Thyroid gland (tissue), 4 donors: ENCODE data around the gene SCLY. TPM values are rescaled to one million over a fixed set of nuclear protein-coding genes. Genes with fewer than 3 reads are reported as not detected.

Experiments
- DNase-seq, 2 donors: peaks; one replicate each; pipeline ENCODE4 v3.0.0-alpha.2; 2019
- H3K27ac ChIP-seq, 3 donors: fragments of 200-600 bp; sonication (generic); 1 replicate in 2 of 3; 2 replicates in 1 of 3; pipeline ENCODE4 v1.5.1; 2016 to 2019; ENCODE audit warnings: mild to moderate bottlenecking in 1 of 3, moderate library complexity in 1 of 3
- H3K27me3 ChIP-seq: fragments of 200-600 bp; sonication (generic); one replicate; pipeline ENCODE4 v1.5.1; 2019
- H3K36me3 ChIP-seq, 2 donors: fragments of 200-600 bp; sonication (generic); one replicate each; pipeline ENCODE4 v1.5.1; 2016 to 2019
- H3K4me1 ChIP-seq, 2 donors: fragments of 200-600 bp; sonication (generic); one replicate each; pipeline ENCODE4 v1.5.1; 2017 to 2019
- H3K4me3 ChIP-seq, 3 donors: fragments of 200-600 bp; sonication (generic); replicated peaks in 1 of 3; 1 replicate in 2 of 3; 2 replicates in 1 of 3; pipeline ENCODE4 v1.5.1; 2016; ENCODE audit warnings: mild to moderate bottlenecking in 1 of 3
- H3K9me3 ChIP-seq: fragments of 200-600 bp; sonication (generic); one replicate; pipeline ENCODE4 v1.5.1; 2017
- POLR2A ChIP-seq, 2 donors: fragments of 450-650 bp; IDR thresholded peaks; one replicate each; pipeline ENCODE4 v1.6.1; 2017; ENCODE audit warnings: antibody characterized with exemption in 2 of 2, mild to moderate bottlenecking in 2 of 2, moderate library complexity in 1 of 2
- WGBS, 2 donors: methylation state at CpG; one replicate each; pipeline ENCODE4 v1.1.5; 2017; 5-methylcytosine and 5-hydroxymethylcytosine counted together
- intact Hi-C: fragments of 100-400 bp; cut with DNase I; formaldehyde crosslinking; loops from one replicate; pipeline ENCODE4 v1.15.1; 2023
- total RNA-seq, 4 donors: library from RNA; depleted of rRNA; stranded (reverse); fragments of >200 nt; gene quantifications; one replicate each; pipeline ENCODE4 v1.2.3, GENCODE V29; 2016
- TF ChIP-seq, protein P1 (sequence below), 6 experiments: fragments of 200-600 bp in 3 of 6; fragments of 450-650 bp in 3 of 6; sonication (generic) in 3 of 6; IDR thresholded peaks; one replicate each; pipeline ENCODE4 v1.5.1; 2016 to 2019; ENCODE audit warnings: antibody characterized with exemption in 6 of 6, mild to moderate bottlenecking in 2 of 6, inconsistent platforms in 1 of 6, moderate library complexity in 1 of 6

SCLY gene
- total RNA-seq, 4 donors from 2014 or later: 21.8 to 48.2 (median 31.0) TPM

DNA sequence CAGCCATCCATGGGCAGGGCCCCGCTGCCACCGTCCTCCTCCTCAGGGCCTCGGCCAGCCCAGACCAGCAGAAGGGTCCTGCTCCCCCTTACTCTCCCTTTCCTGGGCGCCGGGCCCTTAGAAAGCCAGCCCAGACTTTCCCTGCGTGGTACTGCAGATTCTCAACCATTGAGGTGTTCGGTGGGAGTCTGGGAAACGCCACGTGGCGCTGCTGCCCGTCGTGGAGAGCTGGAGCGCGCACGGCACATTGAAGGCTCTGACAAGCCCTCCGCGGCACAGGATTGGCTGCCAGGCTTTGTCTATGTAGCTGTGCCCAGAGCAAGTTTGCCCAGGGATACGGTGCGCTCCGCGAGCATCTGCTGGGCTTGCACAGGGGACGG is 67.2 kb downstream of the SCLY start:
- WGBS, 2 donors: 92 to 94% methylated on average over 21 to 22 of the region's 22 CpGs
- Histone ChIP-seq H3K27ac (no peak overlapping the region), H3K36me3 (no peaks in the 10 kb centered on the region), H3K4me1 (peaks cover 0 to 5% of the 10 kb centered on the region in 2 donors), H3K4me3 (no peak overlapping the region), H3K27me3 (no peaks in the 10 kb centered on the region), H3K9me3 (no peaks in the 10 kb centered on the region)
- no peak for DNase-seq
- TF ChIP-seq, protein P1, sequence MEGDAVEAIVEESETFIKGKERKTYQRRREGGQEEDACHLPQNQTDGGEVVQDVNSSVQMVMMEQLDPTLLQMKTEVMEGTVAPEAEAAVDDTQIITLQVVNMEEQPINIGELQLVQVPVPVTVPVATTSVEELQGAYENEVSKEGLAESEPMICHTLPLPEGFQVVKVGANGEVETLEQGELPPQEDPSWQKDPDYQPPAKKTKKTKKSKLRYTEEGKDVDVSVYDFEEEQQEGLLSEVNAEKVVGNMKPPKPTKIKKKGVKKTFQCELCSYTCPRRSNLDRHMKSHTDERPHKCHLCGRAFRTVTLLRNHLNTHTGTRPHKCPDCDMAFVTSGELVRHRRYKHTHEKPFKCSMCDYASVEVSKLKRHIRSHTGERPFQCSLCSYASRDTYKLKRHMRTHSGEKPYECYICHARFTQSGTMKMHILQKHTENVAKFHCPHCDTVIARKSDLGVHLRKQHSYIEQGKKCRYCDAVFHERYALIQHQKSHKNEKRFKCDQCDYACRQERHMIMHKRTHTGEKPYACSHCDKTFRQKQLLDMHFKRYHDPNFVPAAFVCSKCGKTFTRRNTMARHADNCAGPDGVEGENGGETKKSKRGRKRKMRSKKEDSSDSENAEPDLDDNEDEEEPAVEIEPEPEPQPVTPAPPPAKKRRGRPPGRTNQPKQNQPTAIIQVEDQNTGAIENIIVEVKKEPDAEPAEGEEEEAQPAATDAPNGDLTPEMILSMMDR (IDR thresholded peaks at IDR 0.05): no peak
- TF ChIP-seq POLR2A (IDR thresholded peaks at IDR 0.05): no peak
- intact Hi-C loops: no loop called here

DNA sequence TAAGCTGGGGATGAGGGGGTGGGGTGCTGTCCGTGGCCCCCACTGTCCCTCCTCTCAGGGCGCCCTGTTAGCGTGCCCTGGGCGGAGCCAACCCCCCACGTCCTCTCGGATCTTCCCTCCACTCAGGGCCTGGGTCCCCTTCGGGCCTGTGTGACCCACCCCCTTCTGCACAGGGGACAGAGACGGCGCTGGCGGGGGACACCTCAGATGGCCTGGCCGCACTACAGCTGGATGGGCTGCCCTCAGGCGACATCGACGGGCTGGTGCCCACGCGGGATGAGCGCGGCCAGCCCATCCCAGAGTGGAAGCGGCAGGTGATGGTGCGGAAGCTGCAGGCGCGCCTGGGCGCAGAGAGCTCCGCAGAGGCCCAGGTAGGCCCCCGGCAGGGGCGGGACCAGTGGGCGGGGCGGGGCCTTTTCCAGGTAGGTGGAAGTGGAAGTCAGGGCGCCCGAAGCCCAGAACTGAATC is 67.8 kb downstream of the SCLY start:
- Histone ChIP-seq H3K27me3 (no peaks in the 10 kb centered on the region), H3K9me3 (no peaks in the 10 kb centered on the region), H3K4me1 (peaks cover 0 to 5% of the 10 kb centered on the region in 2 donors), H3K27ac (no peak overlapping the region), H3K36me3 (no peaks in the 10 kb centered on the region), H3K4me3 (no peak overlapping the region)
- no peak for TF ChIP-seq POLR2A (IDR thresholded peaks at IDR 0.05)
- TF ChIP-seq, protein P1 (IDR thresholded peaks at IDR 0.05): no peak
- no peak for DNase-seq
- intact Hi-C loops: no loop called here
- WGBS, 2 donors: 78 to 84% methylated on average over 27 of the region's 30 CpGs

DNA sequence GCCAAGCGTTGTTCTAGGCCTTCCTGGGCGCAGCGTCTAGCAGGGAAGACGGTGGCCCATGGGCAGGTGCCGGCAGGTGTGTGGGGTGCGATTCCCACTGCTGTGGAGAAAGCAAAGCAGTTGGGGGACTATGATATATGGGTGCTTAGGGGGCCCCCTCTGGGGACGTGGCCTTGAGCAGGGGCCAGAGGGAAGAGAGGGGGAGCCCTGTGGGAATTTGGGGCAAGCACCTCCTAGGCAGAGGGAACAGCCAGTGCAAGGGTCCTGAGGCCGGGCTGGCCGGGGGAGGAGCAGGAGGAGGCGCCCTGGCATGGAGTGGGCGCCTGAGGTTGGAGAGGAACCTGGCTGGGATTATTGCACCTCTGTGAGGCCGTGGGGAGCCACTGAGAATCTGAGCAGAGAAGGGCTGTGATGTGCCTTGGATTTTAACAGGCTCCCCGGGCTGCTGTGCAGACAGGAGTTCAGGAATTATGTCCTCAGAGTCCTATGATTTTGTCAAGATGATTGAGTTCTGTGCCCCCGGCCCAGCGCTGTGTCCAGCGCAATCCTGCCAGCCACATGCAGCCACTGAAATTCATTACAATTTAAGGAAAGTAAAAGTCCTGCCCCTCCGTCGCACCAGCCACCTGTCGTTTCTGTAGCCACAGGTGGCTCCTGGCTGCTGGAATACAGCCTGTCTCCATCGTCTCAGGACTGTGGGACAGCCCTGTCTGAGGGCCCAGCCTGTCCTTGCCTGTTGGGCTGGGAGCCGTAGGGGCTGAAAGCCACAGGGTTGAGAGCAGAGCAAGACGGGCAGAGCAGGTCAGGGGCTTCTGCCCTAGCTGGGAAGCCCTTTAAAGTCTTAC is 68.6 kb downstream of the SCLY start:
- no peak for TF ChIP-seq POLR2A (IDR thresholded peaks at IDR 0.05)
- TF ChIP-seq, protein P1 (IDR thresholded peaks at IDR 0.05): no peak
- H3K9me3 ChIP-seq: no peaks in the 10 kb centered on the region
- 87 to 93% methylated on average over 13 to 22 of the region's 22 CpGs for WGBS, 2 donors
- DNase-seq: no peak
- H3K4me1 ChIP-seq: peaks cover 0 to 5% of the 10 kb centered on the region in 2 donors
- intact Hi-C loops: no loop called here
- no peak overlapping the region for H3K27ac ChIP-seq
- no peak overlapping the region for H3K4me3 ChIP-seq
- H3K27me3 ChIP-seq: no peaks in the 10 kb centered on the region
- H3K36me3 ChIP-seq: no peaks in the 10 kb centered on the region

DNA sequence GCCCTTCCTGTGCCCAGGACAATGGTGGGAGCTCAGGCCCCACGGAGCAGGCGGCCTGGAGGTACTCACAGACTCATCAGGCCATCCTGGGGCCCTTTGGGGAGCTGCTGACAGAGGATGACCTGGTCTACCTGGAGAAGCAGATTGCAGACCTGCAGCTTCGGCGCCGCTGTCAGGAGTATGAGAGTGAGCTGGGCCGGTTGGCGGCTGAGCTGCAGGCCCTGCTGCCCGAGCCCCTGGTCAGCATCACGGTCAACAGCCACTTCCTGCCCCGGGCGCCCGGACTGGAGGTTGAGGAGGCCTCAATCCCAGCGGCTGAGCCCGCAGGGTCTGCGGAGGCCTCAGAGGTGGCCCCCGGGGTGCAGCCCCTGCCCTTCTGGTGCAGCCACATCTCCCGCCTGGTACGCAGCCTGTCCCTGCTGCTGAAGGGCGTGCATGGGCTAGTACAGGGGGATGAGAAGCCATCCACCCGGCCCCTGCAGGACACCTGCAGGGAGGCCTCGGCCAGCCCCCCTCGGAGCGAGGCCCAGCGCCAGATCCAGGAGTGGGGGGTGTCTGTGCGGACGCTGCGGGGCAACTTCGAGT is 69.4 kb downstream of the SCLY start:
- WGBS, 2 donors: 98 to 100% methylated on average over 1 to 9 of the region's 28 CpGs
- Histone ChIP-seq H3K4me3 (no peak overlapping the region), H3K27me3 (no peaks in the 10 kb centered on the region), H3K4me1 (peaks cover 0 to 5% of the 10 kb centered on the region in 2 donors), H3K36me3 (no peaks in the 10 kb centered on the region), H3K27ac (no peak overlapping the region), H3K9me3 (no peaks in the 10 kb centered on the region)
- TF ChIP-seq, protein P1 (IDR thresholded peaks at IDR 0.05): no peak
- no peak for TF ChIP-seq POLR2A (IDR thresholded peaks at IDR 0.05)
- intact Hi-C loops: no loop called here
- DNase-seq: no peak
